ENCODE measurements around the gene MAPKAP1.

Gene MAPKAP1

GRCh38 chr9:125428902-125429467 is 278.0 kb downstream of the MAPKAP1 start:
- no peak for DNase-seq

- DNase-seq: no peak
Observed at GRCh38 chr9:125428060-125428901, 278.7 kb downstream of the MAPKAP1 start.

GRCh38 chr9:125427556-125427955 is 279.5 kb downstream of the MAPKAP1 start:
- DNase-seq: no peak

GRCh38 chr9:125426926-125427325 is 280.1 kb downstream of the MAPKAP1 start:
- DNase-seq: no peak

GRCh38 chr9:125425901-125426515 is 281.0 kb downstream of the MAPKAP1 start:
- no peak for DNase-seq

GRCh38 chr9:125425170-125425897 is 281.7 kb downstream of the MAPKAP1 start:
- DNase-seq: no peak

- no peak for DNase-seq
Observed at GRCh38 chr9:125423964-125424363, 283.0 kb downstream of the MAPKAP1 start.

GRCh38 chr9:125422853-125423252 is 284.2 kb downstream of the MAPKAP1 start:
- no peak for DNase-seq

- no peak for DNase-seq
Observed at GRCh38 chr9:125421591-125422181, 285.3 kb downstream of the MAPKAP1 start.

GRCh38 chr9:125421166-125421565 is 285.8 kb downstream of the MAPKAP1 start:
- no peak for DNase-seq

GRCh38 chr9:125418404-125418803 is 288.6 kb downstream of the MAPKAP1 start:
- no peak for DNase-seq

- DNase-seq: no peak
Observed at GRCh38 chr9:125416517-125416916, 290.5 kb downstream of the MAPKAP1 start.

GRCh38 chr9:125415583-125416460 is 291.2 kb downstream of the MAPKAP1 start:
- no peak for DNase-seq

- DNase-seq: no peak
Observed at GRCh38 chr9:125413579-125413978, 293.4 kb downstream of the MAPKAP1 start.

GRCh38 chr9:125412166-125412565 is 294.8 kb downstream of the MAPKAP1 start:
- no peak for DNase-seq

GRCh38 chr9:125411171-125411756 is 295.7 kb downstream of the MAPKAP1 start:
- no peak for DNase-seq

GRCh38 chr9:125410522-125410894 is 296.5 kb downstream of the MAPKAP1 start:
- no peak for DNase-seq

GRCh38 chr9:125409637-125410521 is 297.1 kb downstream of the MAPKAP1 start:
- peak; percentile 8 to 51 for DNase-seq

- no peak for DNase-seq
Observed at GRCh38 chr9:125409217-125409636, 297.8 kb downstream of the MAPKAP1 start.

Measured in inflammatory macrophage treated with lipopolysaccharide for 1 hour (primary cell).